GM12878 (cell line): ENCODE data around the gene TEPSIN. TPM values are rescaled to one million over a fixed set of nuclear protein-coding genes. Genes with fewer than 3 reads are reported as not detected.

ENCODE experiments used
- ATAC-seq: fragments of 200-7000 bp; cut with Tn5 transposase; 3 replicates; pipeline ENCODE4 v1.9.1; 2020; ENCODE audit warnings: mild to moderate bottlenecking, moderate library complexity
- BruUV-seq: library from RNA; stranded (reverse); fragments of 400-500 nt; replicated peaks from 2 replicates; lab custom pipeline; 2021; lab: Mats Ljungman, UMichigan
- CTCF ChIA-PET: fragments of 300-600 bp; sonication (Branson Sonifier 250); formaldehyde crosslinking; extraction: SDS; loops from one replicate; lab custom pipeline; 2021; ENCODE audit warnings: inconsistent platforms; lab: Yijun Ruan, JAX
- POLR2A ChIA-PET: fragments of 350-600 bp; formaldehyde crosslinking; extraction: SDS; loops from one replicate; lab custom pipeline; 2021; ENCODE audit warnings: inconsistent platforms; lab: Charles Lee
- RAD21 ChIA-PET: fragments of 300-600 bp; sonication (Branson Sonifier 250); formaldehyde crosslinking; loops from one replicate; lab custom pipeline; 2023; ENCODE audit warnings: antibody characterized with exemption; ENCODE audit not compliant: unreplicated experiment; lab: Charles Lee
- SMC1A ChIA-PET: fragments of 300-600 bp; sonication (Branson Sonifier 250); formaldehyde crosslinking; loops from one replicate; lab custom pipeline; 2023; ENCODE audit not compliant: unreplicated experiment, uncharacterized antibody; lab: Charles Lee
- DNase-seq: peaks from one replicate; pipeline ENCODE4 v3.0.0-alpha.2; 2011; ENCODE audit warnings: low read depth, low spot score
- FAIRE-seq: peaks from 3 replicates; lab custom pipeline; 2011; peaks lifted over from hg19 to GRCh38; lab: Jason Lieb, UNC
- H2AFZ ChIP-seq: 2 replicates; pipeline ENCODE4 v1.6.0; 2011; ENCODE audit warnings: low read depth, low read length, control low read depth; ENCODE audit not compliant: control insufficient read depth
- H3K27ac ChIP-seq: 2 replicates; pipeline ENCODE4 v1.5.1; 2011; ENCODE audit warnings: control low read depth; ENCODE audit not compliant: control insufficient read depth, insufficient read depth
- H3K27me3 ChIP-seq, 2 experiments: replicated peaks in 1 of 2; 2 replicates each; pipeline versions ENCODE4 v1.6.0 to v1.6.1; 2011; ENCODE audit warnings: low read length in 1 of 2; ENCODE audit not compliant: control insufficient read depth in 2 of 2, insufficient read depth in 2 of 2
- H3K36me3 ChIP-seq, 2 experiments: 2 replicates each; pipeline ENCODE4 v1.5.1; 2011; ENCODE audit warnings: low read length in 1 of 2; ENCODE audit not compliant: control insufficient read depth in 2 of 2, insufficient read depth in 2 of 2
- H3K4me1 ChIP-seq: 2 replicates; pipeline ENCODE4 v1.6.1; 2011; ENCODE audit warnings: mild to moderate bottlenecking, low read length, moderate library complexity, mixed read lengths; ENCODE audit not compliant: control insufficient read depth, insufficient read depth
- H3K4me2 ChIP-seq: 2 replicates; pipeline ENCODE4 v1.6.0; 2011; ENCODE audit warnings: control low read depth; ENCODE audit not compliant: control insufficient read depth, insufficient read depth
- H3K4me3 ChIP-seq: fragments of 200-600 bp; sonication (generic); 2 replicates; pipeline ENCODE4 v1.5.1; 2016
- H3K79me2 ChIP-seq: 2 replicates; pipeline ENCODE4 v1.6.0; 2011; ENCODE audit warnings: low read length; ENCODE audit not compliant: control insufficient read depth, insufficient read depth
- H3K9ac ChIP-seq: 2 replicates; pipeline ENCODE4 v1.8.0; 2011; ENCODE audit warnings: low read length, control low read depth, mixed read lengths; ENCODE audit not compliant: control insufficient read depth, insufficient read depth
- H3K9me3 ChIP-seq: replicated peaks from 3 replicates; pipeline ENCODE4 v1.5.1; 2011; ENCODE audit warnings: mild to moderate bottlenecking, low read length; ENCODE audit not compliant: control insufficient read depth, insufficient read depth
- H4K20me1 ChIP-seq: 2 replicates; pipeline ENCODE4 v1.6.0; 2011; ENCODE audit not compliant: control insufficient read depth, insufficient read depth
- ASH2L ChIP-seq: fragments of 300-600, 200-600 bp; sonication (generic); IDR thresholded peaks from 2 replicates; pipeline ENCODE4 v1.6.1; 2017; ENCODE audit warnings: low read depth, mild to moderate bottlenecking, borderline replicate concordance
- ATF7 ChIP-seq: fragments of 450-650 bp; IDR thresholded peaks from 2 replicates; pipeline ENCODE4 v1.6.1; 2016; ENCODE audit warnings: low read depth, mild to moderate bottlenecking
- BCL3 ChIP-seq: IDR thresholded peaks from 2 replicates; pipeline ENCODE4 v1.6.1; 2011; ENCODE audit warnings: borderline replicate concordance, low read depth, mild to moderate bottlenecking, moderate library complexity, low read length; ENCODE audit not compliant: insufficient read depth, poor library complexity, severe bottlenecking
- ESRRA ChIP-seq: IDR thresholded peaks from 2 replicates; pipeline ENCODE4 v1.6.1; 2012; ENCODE audit warnings: mild to moderate bottlenecking, low read length, improper control_type of control experiment
- LARP7 ChIP-seq: fragments of 450-650 bp; IDR thresholded peaks from 2 replicates; pipeline ENCODE4 v1.6.1; 2017; ENCODE audit warnings: mild to moderate bottlenecking
- NR2F1 ChIP-seq: fragments of 450-650 bp; conservative IDR thresholded peaks from 2 replicates; pipeline ENCODE4 v1.6.1; 2017; ENCODE audit warnings: mild to moderate bottlenecking
- POLR2A ChIP-seq: IDR thresholded peaks from 2 replicates; pipeline ENCODE4 v1.6.1; 2011; ENCODE audit warnings: low read depth, mild to moderate bottlenecking, low read length
- POU2F2 ChIP-seq: IDR thresholded peaks from 3 replicates; pipeline ENCODE4 v1.6.1; 2011; ENCODE audit warnings: low read depth, mild to moderate bottlenecking, low read length, borderline replicate concordance
- TCF3 ChIP-seq: IDR thresholded peaks from 2 replicates; pipeline ENCODE4 v1.6.1; 2012; ENCODE audit warnings: low read depth, mild to moderate bottlenecking, low read length, borderline replicate concordance; ENCODE audit not compliant: insufficient read depth
- USF1 ChIP-seq: IDR thresholded peaks from 2 replicates; pipeline ENCODE4 v1.6.1; 2011; ENCODE audit warnings: borderline replicate concordance, low read depth, mild to moderate bottlenecking, moderate library complexity, mixed read lengths, low read length; ENCODE audit not compliant: insufficient read depth; ENCODE audit errors: extremely low read length
- YY1 ChIP-seq: IDR thresholded peaks from 2 replicates; pipeline ENCODE4 v1.6.1; 2011; ENCODE audit warnings: low read depth, mild to moderate bottlenecking, low read length
- ZBTB33 ChIP-seq: fragments of 450-650 bp; IDR thresholded peaks from 2 replicates; pipeline ENCODE4 v1.6.1; 2017; ENCODE audit warnings: mild to moderate bottlenecking
- WGBS: methylation state at CpG from one replicate; pipeline ENCODE4 v1.1.6; 2016; ENCODE audit warnings: low lambda C conversion rate; ENCODE audit not compliant: insufficient replicate concordance, insufficient coverage; ENCODE audit errors: missing lambda C conversion rate; 5-methylcytosine and 5-hydroxymethylcytosine counted together
- in situ Hi-C: fragments of 300-500 bp; cut with MboI; formaldehyde crosslinking; loops from 9 replicates; pipeline ENCODE4 v1.14.3; 2018; ENCODE audit warnings: mixed read lengths
- intact Hi-C: fragments of 100-400 bp; cut with micrococcal nuclease; formaldehyde crosslinking; loops from one replicate; pipeline ENCODE4 v1.14.2; 2022; ENCODE audit not compliant: unreplicated experiment
- polyA plus RNA-seq, 11 experiments: library from polyadenylated mRNA; depleted of rRNA in 4 of 11; unstranded in 6 of 11; stranded (reverse) in 5 of 11; fragments of >200 nt; fragmentation: Nextera tagmentation in 4 of 11; fragmentation: Illumina TruSeq in 1 of 11; extraction: Ambion mirVana in 4 of 11; extraction: Trizol in 1 of 11; gene quantifications; 1 replicate in 1 of 11; 2 replicates in 10 of 11; pipeline versions ENCODE4 v1.2.1 to v1.2.3, GENCODE V29; 2011 to 2016; ENCODE audit warnings: inconsistent platforms in 2 of 11, missing spikeins in 2 of 11, low read depth in 1 of 11
- total RNA-seq, 4 experiments: library from RNA; depleted of rRNA in 3 of 4; stranded (reverse); fragments of >200 nt in 3 of 4; fragmentation: Illumina TruSeq in 1 of 4; extraction: Trizol in 1 of 4; gene quantifications; 2 replicates each; pipeline versions ENCODE4 v1.2.1 to v1.2.3, GENCODE V29; 2013 to 2021
- TF ChIP-seq, protein P1 (sequence below): fragments of 450-650 bp; conservative IDR thresholded peaks from 2 replicates; pipeline ENCODE4 v1.6.1; 2017; ENCODE audit warnings: mild to moderate bottlenecking, moderate library complexity
- TF ChIP-seq, protein P2 (sequence below): IDR thresholded peaks from 2 replicates; pipeline ENCODE4 v1.6.1; 2012; ENCODE audit warnings: mild to moderate bottlenecking, low read depth, low read length

Gene TEPSIN
- total and polyA plus RNA-seq, 10 of the 15 experiments (the other 5 are each of a cell fraction or from before 2014, with no cell fraction given): 0.87 to 36.7 (median 5.3) TPM

DNA sequence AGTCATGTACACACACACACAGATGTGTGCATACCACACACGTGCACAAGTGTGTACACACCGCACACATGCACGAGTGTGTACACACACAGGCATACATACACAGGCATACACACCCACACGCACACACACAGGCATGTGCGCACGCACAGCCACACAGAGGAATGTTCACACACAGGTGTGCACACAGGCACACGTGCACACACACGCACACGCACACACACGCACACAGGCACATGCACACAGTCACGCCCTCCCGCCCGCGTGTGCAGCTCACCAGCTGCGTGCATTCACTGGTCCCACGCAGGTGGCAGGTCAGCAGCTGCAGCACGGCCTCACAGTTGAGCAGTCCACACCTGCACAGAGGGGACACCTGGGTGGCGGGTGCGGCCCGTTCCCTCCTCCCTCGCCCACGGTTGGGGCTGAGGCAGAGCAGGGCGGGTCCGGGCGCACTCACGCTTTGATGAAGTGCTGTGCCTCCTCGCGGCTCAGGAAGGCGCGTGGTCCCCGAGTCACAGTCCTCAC lies 7.7 kb downstream of the TEPSIN start:
- H3K79me2 ChIP-seq: no peaks in the 10 kb centered on the region
- H3K36me3 ChIP-seq: peaks cover 4 to 12% of the 10 kb centered on the region in 2 experiments; a peak in 3 of 4 replicates
- WGBS: 89% methylated on average over 29 of the region's 31 CpGs
- no peaks in the 10 kb centered on the region for H4K20me1 ChIP-seq
- ChIA-PET SMC1A (no interaction called here), RAD21 (no interaction called here), POLR2A (no interaction called here), CTCF (no interaction called here)
- intact Hi-C loops (no loop called here), in situ Hi-C loops (loop anchor here (25.0 kb wide), 1 partner anchor 219 kb away; no protein-coding TSS in a partner anchor)
- no peak for ATAC-seq
- H3K27me3 ChIP-seq: no peaks in the 10 kb centered on the region
- no peak overlapping the region for H3K27ac ChIP-seq
- H3K4me1 ChIP-seq: peaks cover 14% of the 10 kb centered on the region
- H3K9ac ChIP-seq: no peak overlapping the region
- no peak for FAIRE-seq
- no peak overlapping the region for H3K4me2 ChIP-seq
- H3K9me3 ChIP-seq: no peaks in the 10 kb centered on the region
- H2AFZ ChIP-seq: no peak overlapping the region
- BruUV-seq: no TSS peak
- no peak overlapping the region for H3K4me3 ChIP-seq
- no peak for DNase-seq
- TF ChIP-seq YY1: no peak
- TF ChIP-seq ATF7: no peak
- no peak for TF ChIP-seq POU2F2
- TF ChIP-seq, protein P1, sequence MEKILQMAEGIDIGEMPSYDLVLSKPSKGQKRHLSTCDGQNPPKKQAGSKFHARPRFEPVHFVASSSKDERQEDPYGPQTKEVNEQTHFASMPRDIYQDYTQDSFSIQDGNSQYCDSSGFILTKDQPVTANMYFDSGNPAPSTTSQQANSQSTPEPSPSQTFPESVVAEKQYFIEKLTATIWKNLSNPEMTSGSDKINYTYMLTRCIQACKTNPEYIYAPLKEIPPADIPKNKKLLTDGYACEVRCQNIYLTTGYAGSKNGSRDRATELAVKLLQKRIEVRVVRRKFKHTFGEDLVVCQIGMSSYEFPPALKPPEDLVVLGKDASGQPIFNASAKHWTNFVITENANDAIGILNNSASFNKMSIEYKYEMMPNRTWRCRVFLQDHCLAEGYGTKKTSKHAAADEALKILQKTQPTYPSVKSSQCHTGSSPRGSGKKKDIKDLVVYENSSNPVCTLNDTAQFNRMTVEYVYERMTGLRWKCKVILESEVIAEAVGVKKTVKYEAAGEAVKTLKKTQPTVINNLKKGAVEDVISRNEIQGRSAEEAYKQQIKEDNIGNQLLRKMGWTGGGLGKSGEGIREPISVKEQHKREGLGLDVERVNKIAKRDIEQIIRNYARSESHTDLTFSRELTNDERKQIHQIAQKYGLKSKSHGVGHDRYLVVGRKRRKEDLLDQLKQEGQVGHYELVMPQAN: no peak
- TF ChIP-seq, protein P2, sequence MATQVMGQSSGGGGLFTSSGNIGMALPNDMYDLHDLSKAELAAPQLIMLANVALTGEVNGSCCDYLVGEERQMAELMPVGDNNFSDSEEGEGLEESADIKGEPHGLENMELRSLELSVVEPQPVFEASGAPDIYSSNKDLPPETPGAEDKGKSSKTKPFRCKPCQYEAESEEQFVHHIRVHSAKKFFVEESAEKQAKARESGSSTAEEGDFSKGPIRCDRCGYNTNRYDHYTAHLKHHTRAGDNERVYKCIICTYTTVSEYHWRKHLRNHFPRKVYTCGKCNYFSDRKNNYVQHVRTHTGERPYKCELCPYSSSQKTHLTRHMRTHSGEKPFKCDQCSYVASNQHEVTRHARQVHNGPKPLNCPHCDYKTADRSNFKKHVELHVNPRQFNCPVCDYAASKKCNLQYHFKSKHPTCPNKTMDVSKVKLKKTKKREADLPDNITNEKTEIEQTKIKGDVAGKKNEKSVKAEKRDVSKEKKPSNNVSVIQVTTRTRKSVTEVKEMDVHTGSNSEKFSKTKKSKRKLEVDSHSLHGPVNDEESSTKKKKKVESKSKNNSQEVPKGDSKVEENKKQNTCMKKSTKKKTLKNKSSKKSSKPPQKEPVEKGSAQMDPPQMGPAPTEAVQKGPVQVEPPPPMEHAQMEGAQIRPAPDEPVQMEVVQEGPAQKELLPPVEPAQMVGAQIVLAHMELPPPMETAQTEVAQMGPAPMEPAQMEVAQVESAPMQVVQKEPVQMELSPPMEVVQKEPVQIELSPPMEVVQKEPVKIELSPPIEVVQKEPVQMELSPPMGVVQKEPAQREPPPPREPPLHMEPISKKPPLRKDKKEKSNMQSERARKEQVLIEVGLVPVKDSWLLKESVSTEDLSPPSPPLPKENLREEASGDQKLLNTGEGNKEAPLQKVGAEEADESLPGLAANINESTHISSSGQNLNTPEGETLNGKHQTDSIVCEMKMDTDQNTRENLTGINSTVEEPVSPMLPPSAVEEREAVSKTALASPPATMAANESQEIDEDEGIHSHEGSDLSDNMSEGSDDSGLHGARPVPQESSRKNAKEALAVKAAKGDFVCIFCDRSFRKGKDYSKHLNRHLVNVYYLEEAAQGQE: no peak
- peak; percentile 79; the same call in 1 of the 2 replicates for TF ChIP-seq TCF3
- no peak for TF ChIP-seq ZBTB33
- no peak for TF ChIP-seq ESRRA
- no peak for TF ChIP-seq LARP7
- peak; percentile 64 for TF ChIP-seq POLR2A
- TF ChIP-seq ASH2L: no peak
- no peak for TF ChIP-seq NR2F1
- no peak for TF ChIP-seq USF1
- peak; percentile 87 for TF ChIP-seq BCL3
